B cell (primary cell): Measurements from ENCODE around the gene TTL. TPM values are rescaled to one million over a fixed set of nuclear protein-coding genes. Genes with fewer than 3 reads are reported as not detected.
A peak's percentile ranks its signal among the peaks of the same experiment; 100 is the strongest.

Experiments used
- ATAC-seq: fragments of 200-7000 bp; cut with Tn5 transposase; one replicate; pipeline ENCODE4 v1.10.0; 2021; ENCODE audit warnings: low read depth, mild to moderate bottlenecking, moderate number of reproducible peaks, moderate library complexity
- CTCF ChIA-PET: fragments of 350-600 bp; sonication (Branson Sonifier 250); formaldehyde crosslinking; loops from one replicate; lab custom pipeline; 2021; ENCODE audit warnings: antibody characterized with exemption, inconsistent platforms; lab: Charles Lee
- POLR2A ChIA-PET: fragments of 350-600 bp; sonication (Branson Sonifier 250); formaldehyde crosslinking; loops from one replicate; lab custom pipeline; 2021; ENCODE audit warnings: antibody characterized with exemption; lab: Charles Lee
- DNase-seq: peaks from one replicate; pipeline ENCODE4 v3.0.0; 2013
- H2AFZ ChIP-seq: 2 replicates; pipeline ENCODE4 v1.6.1; 2012; ENCODE audit warnings: mild to moderate bottlenecking, low read depth, low read length; ENCODE audit not compliant: insufficient read depth, poor library complexity, severe bottlenecking
- H3K27ac ChIP-seq, 2 donors: 1 replicate in 1 of 2; 2 replicates in 1 of 2; pipeline ENCODE4 v1.5.1; 2012 to 2013; ENCODE audit warnings: low read length in 2 of 2, mild to moderate bottlenecking in 2 of 2, moderate library complexity in 1 of 2
- H3K27me3 ChIP-seq, 4 experiments: fragments of 200-600 bp in 1 of 4; sonication (generic) in 1 of 4; replicated peaks in 1 of 4; 1 replicate in 2 of 4; 2 replicates in 2 of 4; pipeline versions ENCODE4 v1.6.1 to v1.7.0; 2013 to 2016; ENCODE audit warnings: low read length in 3 of 4, mild to moderate bottlenecking in 2 of 4, mixed read lengths in 1 of 4, moderate library complexity in 1 of 4; ENCODE audit not compliant: insufficient read depth in 4 of 4, control insufficient read depth in 3 of 4; ENCODE audit errors: control extremely low read depth in 1 of 4
- H3K36me3 ChIP-seq, 2 experiments: replicated peaks in 1 of 2; 1 replicate in 1 of 2; 2 replicates in 1 of 2; pipeline versions ENCODE4 v1.6.1 to v1.7.1; 2013; ENCODE audit warnings: low read length in 1 of 2; ENCODE audit not compliant: insufficient read depth in 2 of 2, control insufficient read depth in 1 of 2; ENCODE audit errors: control extremely low read depth in 1 of 2, extremely low read depth in 1 of 2
- H3K4me1 ChIP-seq, 2 donors: fragments of 200-600 bp in 1 of 2; sonication (generic) in 1 of 2; 1 replicate in 1 of 2; 2 replicates in 1 of 2; pipeline versions ENCODE4 v1.5.1 to v1.6.1; 2013 to 2017; ENCODE audit warnings: low read length in 2 of 2; ENCODE audit not compliant: control insufficient read depth in 2 of 2, insufficient read depth in 2 of 2
- H3K4me2 ChIP-seq: replicated peaks from 2 replicates; pipeline ENCODE3; 2012; ENCODE audit warnings: mild to moderate bottlenecking, low read depth, low read length; ENCODE audit not compliant: poor library complexity, severe bottlenecking
- H3K4me3 ChIP-seq, 5 experiments: fragments of 200-600 bp in 1 of 5; sonication (generic) in 1 of 5; 1 replicate in 3 of 5; 2 replicates in 2 of 5; pipeline versions ENCODE4 v1.5.1 to v1.7.0; 2011 to 2016; ENCODE audit warnings: low read length in 4 of 5, mild to moderate bottlenecking in 4 of 5, low read depth in 2 of 5, control low read depth in 1 of 5, moderate library complexity in 1 of 5; ENCODE audit not compliant: insufficient read depth in 1 of 5; ENCODE audit errors: control extremely low read depth in 1 of 5, extremely low read depth in 1 of 5
- H3K79me2 ChIP-seq: fragments of 200-600 bp; sonication (generic); one replicate; pipeline ENCODE4 v1.6.0; 2016; ENCODE audit warnings: low read length; ENCODE audit not compliant: control insufficient read depth, insufficient read depth
- H3K9ac ChIP-seq: fragments of 200-600 bp; sonication (generic); 2 replicates; pipeline ENCODE4 v1.6.1; 2017; ENCODE audit warnings: mild to moderate bottlenecking, low read length, moderate library complexity
- H3K9me3 ChIP-seq, 3 donors: one replicate each; pipeline versions ENCODE4 v1.6.1 to v1.7.1; 2013; ENCODE audit warnings: low read length in 2 of 3; ENCODE audit not compliant: control insufficient read depth in 2 of 3, insufficient read depth in 1 of 3; ENCODE audit errors: control extremely low read depth in 1 of 3
- H4K20me1 ChIP-seq: 2 replicates; pipeline ENCODE4 v1.6.0; 2012; ENCODE audit warnings: mild to moderate bottlenecking, low read length; ENCODE audit not compliant: insufficient read depth, control insufficient read depth, poor library complexity, severe bottlenecking
- H3K27ac Mint-ChIP-seq: one replicate; pipeline ENCODE4 v1.8.0; 2021; ENCODE audit warnings: mixed read lengths
- H3K27me3 Mint-ChIP-seq: one replicate; pipeline ENCODE4 v1.8.0; 2021; ENCODE audit warnings: mixed read lengths
- H3K4me1 Mint-ChIP-seq: one replicate; pipeline ENCODE4 v1.8.0; 2021; ENCODE audit warnings: mixed read lengths
- H3K4me3 Mint-ChIP-seq: one replicate; pipeline ENCODE4 v1.8.0; 2021; ENCODE audit warnings: mixed read lengths
- H3K9me3 Mint-ChIP-seq: one replicate; pipeline ENCODE4 v1.8.0; 2022; ENCODE audit warnings: mixed read lengths; ENCODE audit not compliant: insufficient read depth
- CTCF ChIP-seq: fragments of 200-600 bp; IDR thresholded peaks from one replicate; pipeline ENCODE4 v1.8.0; 2022; ENCODE audit warnings: antibody characterized with exemption, mild to moderate bottlenecking
- EZH2 ChIP-seq: IDR thresholded peaks from 2 replicates; pipeline ENCODE4 v1.6.1; 2012; ENCODE audit warnings: borderline replicate concordance, low read depth, mild to moderate bottlenecking, moderate library complexity, low read length; ENCODE audit not compliant: insufficient read depth, poor library complexity, severe bottlenecking
- WGBS: methylation state at CpG from one replicate; pipeline ENCODE4 v1.1.5; 2013; ENCODE audit warnings: missing lambda C conversion rate; ENCODE audit not compliant: insufficient coverage; 5-methylcytosine and 5-hydroxymethylcytosine counted together
- intact Hi-C: fragments of 100-400 bp; cut with micrococcal nuclease; formaldehyde crosslinking; loops from one replicate; pipeline ENCODE4 v1.10.0; 2022
- polyA plus RNA-seq: library from polyadenylated mRNA; depleted of rRNA; stranded (reverse); fragments of >200 nt; gene quantifications from 2 replicates; pipeline ENCODE4 v1.2.3, GENCODE V29; 2012
- total RNA-seq, 2 donors: library from RNA; stranded (reverse); fragments of 120-200 nt in 1 of 2; gene quantifications; 1 replicate in 1 of 2; 2 replicates in 1 of 2; pipeline versions ENCODE4 v1.2.3 to v1.2.4, GENCODE V29; 2013 to 2022

TTL gene
- total and polyA plus RNA-seq, 2 donors (not counting 1 experiment from before 2014, with no cell fraction given): 9.5 to 31.4 TPM

DNA sequence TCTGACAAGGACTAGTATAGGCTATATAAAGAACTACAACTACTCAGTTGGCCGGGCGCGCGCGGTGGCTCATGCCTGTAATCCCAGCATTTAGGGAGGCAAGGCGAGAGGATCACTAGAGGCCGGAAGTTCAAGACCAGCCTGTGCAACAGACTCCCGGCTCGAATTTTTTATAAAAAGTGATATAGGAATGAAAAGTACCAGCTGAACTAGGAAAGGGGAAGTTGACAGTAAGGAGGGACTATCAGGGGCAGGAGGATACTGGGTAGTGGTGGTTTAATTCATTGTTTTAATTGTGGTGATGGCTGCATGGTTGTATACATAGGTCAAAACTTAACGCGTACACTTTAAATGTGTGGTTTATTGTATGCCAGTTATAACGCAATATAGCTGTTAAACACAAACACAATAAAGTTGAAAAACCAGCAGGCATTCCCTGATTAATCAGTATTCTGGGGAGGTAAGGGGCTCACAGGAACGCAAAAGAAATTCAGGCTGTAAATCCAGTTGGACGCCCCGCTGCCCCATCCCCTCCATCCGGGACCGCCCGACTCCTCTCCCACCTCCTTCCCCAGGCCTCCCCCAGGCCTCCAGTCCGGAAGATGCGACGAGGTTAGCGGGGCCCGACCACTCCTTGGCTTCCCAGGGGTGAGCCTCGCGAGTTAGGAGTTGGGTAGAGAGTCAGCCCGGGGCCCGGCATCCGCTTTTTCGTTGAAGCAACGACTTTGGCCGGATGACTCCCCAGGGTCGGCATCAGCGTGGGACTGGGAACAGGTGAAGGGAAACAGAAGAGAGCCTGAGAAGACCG, 59.6 kb downstream of the TTL start:
- H3K27me3 Mint-ChIP-seq: no peaks in the 10 kb centered on the region
- no peaks in the 10 kb centered on the region for H3K9me3 ChIP-seq
- peaks cover 42% of the 10 kb centered on the region for H3K79me2 ChIP-seq
- POLR2A ChIA-PET: no interaction called here
- no peaks in the 10 kb centered on the region for H3K9me3 Mint-ChIP-seq
- peak; percentile 65 for DNase-seq
- WGBS: 0% methylated on average over 26 of the region's 34 CpGs
- no peak overlapping the region for H3K27ac Mint-ChIP-seq
- peaks cover 3% of the 10 kb centered on the region for H4K20me1 ChIP-seq
- H3K27ac ChIP-seq: peak overlapping the region; percentile 85 to 94
- peak overlapping the region; percentile 65 to 99 (median 94) for H3K4me3 ChIP-seq
- H3K4me1 ChIP-seq: peaks cover 15 to 18% of the 10 kb centered on the region in 2 donors
- H3K4me3 Mint-ChIP-seq: no peak overlapping the region
- no peaks in the 10 kb centered on the region for H3K27me3 ChIP-seq
- intact Hi-C loops: loop anchor here (1.0 to 5.0 kb wide), 7 partner anchors 43 to 287 kb away; partner anchors contain the start of genes CHCHD5, CKAP2L, SLC20A1 and ZC3H6
- H2AFZ ChIP-seq: peak overlapping the region; percentile 98
- CTCF ChIA-PET: interaction anchor here (0.6 to 1.1 kb wide), 6 partner anchors 39 to 282 kb away, joined by 3 to 4 read pairs (median 3); partner anchors contain the start of gene CHCHD5
- ATAC-seq: peak; percentile 75
- TF ChIP-seq CTCF (no peak), EZH2 (no peak)
- H3K36me3 ChIP-seq: peaks cover 0 to 2% of the 10 kb centered on the region in 2 experiments
- peak overlapping the region; percentile 93 for H3K9ac ChIP-seq
- peaks cover 15% of the 10 kb centered on the region for H3K4me1 Mint-ChIP-seq
- peak overlapping the region; percentile 91 for H3K4me2 ChIP-seq
